ENCODE data around the gene GSN. TPM values are rescaled to one million over a fixed set of nuclear protein-coding genes. Genes with fewer than 3 reads are reported as not detected.

GSN gene
- total RNA-seq, 1 experiment from 2014 or later, result 162 TPM

- no peak for DNase-seq (ENCODE audit: low spot score)
Measured at GRCh38 chr9:121371495-121372061, 103.6 kb downstream of the GSN start.

GRCh38 chr9:121372239-121373010, 104.5 kb downstream of the GSN start:
- DNase-seq (ENCODE audit: low spot score), result no peak

GRCh38 chr9:121373011-121373729, 105.2 kb downstream of the GSN start:
- DNase-seq (ENCODE audit: low spot score), result no peak

GRCh38 chr9:121376214-121376830, 108.4 kb downstream of the GSN start:
- no peak for DNase-seq (ENCODE audit: low spot score)

GRCh38 chr9:121380846-121381245, 112.9 kb downstream of the GSN start:
- no peak for DNase-seq (ENCODE audit: low spot score)

Other genes starting within 250 kb of the GSN start
- gene C5, start 217.9 kb upstream of the GSN start, total RNA-seq (2014; rRNA removed; shearing (Covaris generic)), result 6.3 and 11.5 TPM in 2 replicates
- 31.3 and 31.7 TPM in 2 replicates for gene CNTRL, start 193.2 kb upstream of the GSN start, total RNA-seq (2014; rRNA removed; shearing (Covaris generic))
- 39.4 and 39.5 TPM in 2 replicates for gene RAB14, start 66.3 kb upstream of the GSN start, total RNA-seq (2014; rRNA removed; shearing (Covaris generic))
- 110 and 157 TPM in 2 replicates for gene STOM, start 102.1 kb downstream of the GSN start, total RNA-seq (2014; rRNA removed; shearing (Covaris generic))
- not detected in 2 replicates for gene GGTA1, start 231.7 kb downstream of the GSN start, total RNA-seq (2014; rRNA removed; shearing (Covaris generic))